Spleen (tissue), 11 donors: ENCODE results near the gene TAOK2. TPM values are rescaled to one million over a fixed set of nuclear protein-coding genes. Genes with fewer than 3 reads are reported as not detected.
"Not testable (repeated sequence)": the region's sequence is repeated elsewhere in the genome, so short reads cannot be mapped to it uniquely, and the experiment has no call there.

Experiments
- DNase-seq: peaks from one replicate; pipeline ENCODE4 v3.0.0-alpha.2; 2020
- H3K27ac ChIP-seq, 8 donors: fragments of 200-600 bp; sonication (generic) in 7 of 8; 1 replicate in 4 of 8; 2 replicates in 4 of 8; pipeline versions ENCODE4 v1.5.0 to v1.8.0; 2016 to 2021; ENCODE audit warnings: inconsistent platforms in 4 of 8, mild to moderate bottlenecking in 4 of 8, moderate library complexity in 1 of 8
- H3K27me3 ChIP-seq, 7 donors: fragments of 200-600 bp; sonication (generic) in 6 of 7; replicated peaks in 1 of 7; 1 replicate in 4 of 7; 2 replicates in 3 of 7; pipeline versions ENCODE4 v1.5.0 to v1.8.0; 2016 to 2021; ENCODE audit warnings: inconsistent platforms in 3 of 7, mild to moderate bottlenecking in 1 of 7
- H3K36me3 ChIP-seq, 6 donors: fragments of 200-600 bp; sonication (generic) in 5 of 6; 1 replicate in 4 of 6; 2 replicates in 2 of 6; pipeline versions ENCODE4 v1.5.0 to v1.8.0; 2016 to 2021; ENCODE audit warnings: inconsistent platforms in 2 of 6
- H3K4me1 ChIP-seq, 6 donors: fragments of 200-600 bp; sonication (generic) in 5 of 6; 1 replicate in 3 of 6; 2 replicates in 3 of 6; pipeline versions ENCODE4 v1.5.0 to v1.8.0; 2016 to 2021; ENCODE audit warnings: inconsistent platforms in 3 of 6
- H3K4me3 ChIP-seq, 8 donors: fragments of 200-600 bp; sonication (generic) in 7 of 8; 1 replicate in 4 of 8; 2 replicates in 4 of 8; pipeline versions ENCODE4 v1.5.0 to v1.8.0; 2016 to 2021; ENCODE audit warnings: inconsistent platforms in 4 of 8, mild to moderate bottlenecking in 4 of 8, moderate library complexity in 2 of 8
- H3K9me3 ChIP-seq, 8 donors: fragments of 200-600 bp; sonication (generic) in 7 of 8; 1 replicate in 4 of 8; 2 replicates in 4 of 8; pipeline versions ENCODE4 v1.5.0 to v1.8.0; 2016 to 2021; ENCODE audit warnings: inconsistent platforms in 4 of 8
- CTCF ChIP-seq, 11 experiments: fragments of 200-600 bp in 7 of 11; fragments of 450-650 bp in 4 of 11; sonication (generic) in 4 of 11; IDR thresholded peaks in 8 of 11; conservative IDR thresholded peaks in 3 of 11; 1 replicate in 7 of 11; 2 replicates in 4 of 11; pipeline versions ENCODE4 v1.4.0 to v1.8.0; 2016 to 2021; ENCODE audit warnings: antibody characterized with exemption in 11 of 11, inconsistent platforms in 4 of 11, mild to moderate bottlenecking in 1 of 11
- POLR2A ChIP-seq, 3 donors: fragments of 450-650 bp; IDR thresholded peaks; one replicate each; pipeline ENCODE4 v1.5.1; 2017; ENCODE audit warnings: antibody characterized with exemption in 3 of 3, mild to moderate bottlenecking in 1 of 3
- POLR2AphosphoS5 ChIP-seq, 3 donors: sonication (generic); formaldehyde crosslinking; IDR thresholded peaks; one replicate each; pipeline ENCODE4 v1.5.1; 2017; ENCODE audit warnings: antibody characterized with exemption in 3 of 3
- WGBS, 5 donors: extraction: QIAGEN DNeasy Blood & Tissue Kit in 3 of 5; methylation state at CpG; one replicate each; pipeline versions ENCODE4 v1.1.5 to v1.1.7; 2013 to 2018; 5-methylcytosine and 5-hydroxymethylcytosine counted together
- intact Hi-C: fragments of 100-400 bp; cut with DNase I; formaldehyde crosslinking; loops from one replicate; pipeline ENCODE4 v1.15.0; 2023; ENCODE audit warnings: low total_unique reads
- polyA plus RNA-seq, 3 donors: library from polyadenylated mRNA; stranded (reverse); fragments of 200-250 nt; gene quantifications; one replicate each; pipeline ENCODE4 v1.2.1, GENCODE V29; 2013
- total RNA-seq, 7 donors: library from RNA; depleted of rRNA in 3 of 7; stranded (reverse); fragments of >200 nt in 3 of 7; fragmentation: NEBNext Ultra II Directional in 4 of 7; extraction: Animal tissue kit (Norgen Biotek cat#: 25700) in 4 of 7; gene quantifications; one replicate each; pipeline versions ENCODE4 v1.1.0 to v1.2.1, GENCODE V29; 2016 to 2021
- donor health status: healthy with polysubstance abuse.
- donor health status: DM: no; HTN: no; CAD: no; lungs with moderate emphysema.
- donor health status: DM: no; HTN: no; CAD: no.
- donor health status: Bipolar disorder and iron deficiency.
- donor health status: healthy.
- donor health status: DM: no; HTN: no; CAD: no.
- donor health status: DM: yes; HTN: yes; CAD: no.

Gene TAOK2
- total and polyA plus RNA-seq, 10 donors, result 13.2 to 96.5 (median 71.6) TPM

GRCh38 chr16:30010844-30011713 is 37.4 kb downstream of the TAOK2 start, which contains the start of gene DOC2A:
TSS of gene DOC2A (minus strand) at chr16:30011027. CDS start at chr16:30010222, 805 bp downstream.
- DNase-seq, result peak; percentile 74
- 1 to 2% (median 1%) methylated on average over 58 to 99 of the region's 99 CpGs for WGBS, 5 donors
- Histone ChIP-seq H3K9me3 (no peaks in the 10 kb centered on the region), H3K27me3 (peaks cover 0 to 49% (median 34%) of the 10 kb centered on the region in 7 donors), H3K4me1 (peaks cover 6 to 27% (median 20%) of the 10 kb centered on the region in 6 donors), H3K36me3 (peaks cover 0 to 4% (median 0%) of the 10 kb centered on the region in 6 donors), H3K4me3 (peak within 1 kb of the TSS; percentile 28 to 70 (median 42)), H3K27ac (no peak within 1 kb of the TSS)
- TF ChIP-seq CTCF (IDR thresholded peaks at IDR 0.05 in 8 of 11, conservative IDR thresholded peaks at IDR 0.05 in 3 of 11) (no peak), POLR2AphosphoS5 (IDR thresholded peaks at IDR 0.05) (no peak), POLR2A (IDR thresholded peaks at IDR 0.05) (no peak)
- intact Hi-C loops, result no loop called here

- 23 to 32% (median 25%) methylated on average over 26 to 31 of the region's 31 CpGs for WGBS, 5 donors
- peak overlapping the region in 7 of 8 donors; percentile 32 to 70 (median 45) for H3K4me3 ChIP-seq
- no peak for DNase-seq
- no peaks in the 10 kb centered on the region for H3K9me3 ChIP-seq
- H3K27me3 ChIP-seq, result peaks cover 0 to 49% (median 34%) of the 10 kb centered on the region in 7 donors
- no peak overlapping the region for H3K27ac ChIP-seq
- intact Hi-C loops, result no loop called here
- H3K36me3 ChIP-seq, result no peaks in the 10 kb centered on the region
- H3K4me1 ChIP-seq, result peaks cover 6 to 27% (median 20%) of the 10 kb centered on the region in 6 donors
- no peak for TF ChIP-seq CTCF (IDR thresholded peaks at IDR 0.05 in 8 of 11, conservative IDR thresholded peaks at IDR 0.05 in 3 of 11)
- no peak for TF ChIP-seq POLR2AphosphoS5 (IDR thresholded peaks at IDR 0.05)
- no peak for TF ChIP-seq POLR2A (IDR thresholded peaks at IDR 0.05)
Observed at GRCh38 chr16:30011714-30012504, 38.2 kb downstream of the TAOK2 start.

GRCh38 chr16:30012598-30012997 is 38.9 kb downstream of the TAOK2 start:
- H3K27me3 ChIP-seq, result peaks cover 0 to 49% (median 34%) of the 10 kb centered on the region in 7 donors
- H3K36me3 ChIP-seq, H3K4me3 ChIP-seq, H3K9me3 ChIP-seq, H3K27ac ChIP-seq, DNase-seq, intact Hi-C loops: not testable (repeated sequence)
- peaks cover 6 to 27% (median 20%) of the 10 kb centered on the region in 6 donors for H3K4me1 ChIP-seq
- 86 to 91% (median 88%) methylated on average over 14 of the region's 14 CpGs for WGBS, 5 donors

DNA sequence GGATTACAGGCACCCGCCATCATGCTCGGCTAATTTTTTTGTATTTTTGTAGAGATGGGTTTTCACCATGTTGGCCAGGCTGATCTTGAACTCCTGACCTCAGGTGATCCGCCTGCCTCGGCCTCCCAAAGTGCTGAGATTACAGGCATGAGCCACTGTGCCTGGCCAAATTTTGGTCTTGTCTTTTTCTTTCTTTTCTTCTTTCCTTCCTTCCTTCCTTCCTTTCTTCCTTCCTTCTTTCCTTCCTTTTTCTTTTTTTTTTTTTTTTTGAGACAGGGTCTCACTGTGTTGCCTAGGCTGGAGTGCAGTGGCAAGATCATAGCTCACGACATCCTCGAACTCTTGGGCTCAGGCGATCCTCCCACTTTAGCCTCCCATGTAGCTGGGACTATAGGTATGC is 41.8 kb downstream of the TAOK2 start:
- 85 to 93% (median 89%) methylated on average over 7 of the region's 7 CpGs for WGBS, 5 donors

More for the DNA sequence above, 41.8 kb downstream of the TAOK2 start:
- H3K9me3 ChIP-seq, H3K27ac ChIP-seq, DNase-seq, H3K4me3 ChIP-seq, intact Hi-C loops, H3K36me3 ChIP-seq: not testable (repeated sequence)
- Histone ChIP-seq H3K27me3 (peaks cover 0 to 25% (median 21%) of the 10 kb centered on the region in 7 donors), H3K4me1 (peaks cover 6 to 20% (median 14%) of the 10 kb centered on the region in 6 donors)
